D721Med (cell line): ENCODE measurements around the gene RTN4RL1.

Experiments used
- DNase-seq: peaks from one replicate; pipeline ENCODE4 v3.0.0; 2011; ENCODE audit warnings: low spot score; ENCODE audit not compliant: insufficient read length
- FAIRE-seq: peaks from 2 replicates; lab custom pipeline; 2011; peaks lifted over from hg19 to GRCh38; lab: Jason Lieb, UNC
- TF ChIP-seq, protein P1 (sequence below): IDR thresholded peaks from 2 replicates; pipeline ENCODE4 v1.5.1; 2012; ENCODE audit warnings: mild to moderate bottlenecking, control low read depth; ENCODE audit not compliant: insufficient read depth; ENCODE audit errors: missing control alignments

RTN4RL1 gene

GRCh38 chr17:2068031-2068518 lies 42.9 kb upstream of the RTN4RL1 start:
- DNase-seq (no peak), FAIRE-seq (no peak)
- TF ChIP-seq, protein P1, sequence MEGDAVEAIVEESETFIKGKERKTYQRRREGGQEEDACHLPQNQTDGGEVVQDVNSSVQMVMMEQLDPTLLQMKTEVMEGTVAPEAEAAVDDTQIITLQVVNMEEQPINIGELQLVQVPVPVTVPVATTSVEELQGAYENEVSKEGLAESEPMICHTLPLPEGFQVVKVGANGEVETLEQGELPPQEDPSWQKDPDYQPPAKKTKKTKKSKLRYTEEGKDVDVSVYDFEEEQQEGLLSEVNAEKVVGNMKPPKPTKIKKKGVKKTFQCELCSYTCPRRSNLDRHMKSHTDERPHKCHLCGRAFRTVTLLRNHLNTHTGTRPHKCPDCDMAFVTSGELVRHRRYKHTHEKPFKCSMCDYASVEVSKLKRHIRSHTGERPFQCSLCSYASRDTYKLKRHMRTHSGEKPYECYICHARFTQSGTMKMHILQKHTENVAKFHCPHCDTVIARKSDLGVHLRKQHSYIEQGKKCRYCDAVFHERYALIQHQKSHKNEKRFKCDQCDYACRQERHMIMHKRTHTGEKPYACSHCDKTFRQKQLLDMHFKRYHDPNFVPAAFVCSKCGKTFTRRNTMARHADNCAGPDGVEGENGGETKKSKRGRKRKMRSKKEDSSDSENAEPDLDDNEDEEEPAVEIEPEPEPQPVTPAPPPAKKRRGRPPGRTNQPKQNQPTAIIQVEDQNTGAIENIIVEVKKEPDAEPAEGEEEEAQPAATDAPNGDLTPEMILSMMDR, result no peak

DNA sequence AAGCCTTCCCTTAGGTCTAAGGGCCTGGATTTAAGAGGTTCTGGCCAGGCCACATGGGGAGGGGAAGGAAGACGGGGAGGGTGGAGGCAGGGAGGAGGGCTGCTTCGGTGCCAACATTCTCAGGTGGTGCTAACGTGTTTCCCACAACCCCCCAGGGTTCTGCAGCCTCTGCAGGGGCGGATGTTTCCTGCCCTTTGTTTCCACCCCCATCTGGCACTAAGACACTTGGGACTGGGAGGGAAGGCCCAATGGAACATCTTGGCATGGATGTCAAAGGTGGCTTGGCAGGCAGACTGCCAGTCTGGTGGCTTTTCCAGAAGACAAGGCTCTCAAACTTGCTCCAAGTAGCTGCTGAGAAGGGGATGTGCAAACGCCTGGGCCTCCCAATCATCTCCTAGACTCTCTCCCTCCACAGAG lies 42.5 kb upstream of the RTN4RL1 start:
- TF ChIP-seq, protein P1, result no peak
- no peak for FAIRE-seq
- DNase-seq, result no peak

DNA sequence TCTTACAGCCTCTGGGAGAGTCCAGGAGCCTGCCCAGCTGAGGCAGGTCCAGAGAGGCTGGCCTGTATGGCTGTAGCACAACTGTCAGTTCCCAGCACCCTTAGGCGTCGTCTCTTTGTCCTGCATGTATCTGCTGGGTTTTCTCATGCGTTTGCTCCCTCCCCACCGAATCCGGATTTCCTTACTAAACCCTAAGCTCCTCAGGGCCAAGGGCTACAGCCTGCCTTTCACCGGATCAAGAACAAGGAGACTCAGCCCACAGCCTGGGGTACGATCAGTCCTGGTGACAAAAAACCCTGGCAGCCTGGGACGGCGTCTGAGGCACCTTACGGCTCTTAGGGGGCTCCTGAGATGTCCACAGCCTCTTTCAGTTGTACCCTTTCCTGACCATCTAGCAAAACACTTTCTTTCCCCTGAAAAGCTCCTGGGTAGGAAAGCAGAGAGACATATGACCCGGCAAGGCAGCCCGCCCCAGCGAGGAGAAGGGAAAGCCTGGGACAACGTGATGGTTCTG lies 42.0 kb upstream of the RTN4RL1 start:
- peak; percentile 57 for DNase-seq
- TF ChIP-seq, protein P1, result no peak

GRCh38 chr17:2065949-2066400 lies 40.8 kb upstream of the RTN4RL1 start:
- DNase-seq (no peak), FAIRE-seq (no peak)
- TF ChIP-seq, protein P1, result no peak

More for the DNA sequence above, 42.0 kb upstream of the RTN4RL1 start:
- FAIRE-seq, result no peak

GRCh38 chr17:2064980-2065785 lies 40.0 kb upstream of the RTN4RL1 start:
- TF ChIP-seq, protein P1, result peak; percentile 8

GRCh38 chr17:2064520-2064971 lies 39.4 kb upstream of the RTN4RL1 start:
- FAIRE-seq (no peak), DNase-seq (no peak)
- TF ChIP-seq, protein P1, result no peak

More at GRCh38 chr17:2064980-2065785, 40.0 kb upstream of the RTN4RL1 start:
- no peak for FAIRE-seq
- DNase-seq, result no peak
